Effector CD8-positive, alpha-beta T cell (primary cell): ENCODE data around the gene PDCD4.
"Not testable (repeated sequence)": the region's sequence is repeated elsewhere in the genome, so short reads cannot be mapped to it uniquely, and the experiment has no call there.

ENCODE experiments used
- DNase-seq: peaks from one replicate; lab custom pipeline; 2025; lab: John Stamatoyannopoulos, UW

PDCD4 gene

DNA sequence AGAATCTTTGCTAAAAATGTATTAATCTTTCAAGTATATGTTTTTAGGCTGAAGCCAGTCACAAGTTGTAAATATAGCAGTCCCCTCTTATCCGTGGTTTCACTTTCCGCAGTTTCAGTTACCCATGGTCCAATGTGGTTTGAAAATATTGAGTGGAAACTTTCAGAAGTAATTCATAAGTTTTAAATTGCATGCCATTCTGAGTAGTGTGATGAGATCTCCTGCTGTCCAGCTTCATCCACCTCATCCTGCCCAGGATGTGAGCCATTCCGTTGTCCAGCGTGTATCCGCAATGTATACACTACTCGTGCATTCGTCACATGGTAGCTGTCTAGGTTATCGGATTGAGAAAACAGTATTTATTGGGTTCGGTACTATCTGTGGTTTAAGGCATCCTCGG, 12.2 kb downstream of the PDCD4 start:
- DNase-seq = no peak

DNA sequence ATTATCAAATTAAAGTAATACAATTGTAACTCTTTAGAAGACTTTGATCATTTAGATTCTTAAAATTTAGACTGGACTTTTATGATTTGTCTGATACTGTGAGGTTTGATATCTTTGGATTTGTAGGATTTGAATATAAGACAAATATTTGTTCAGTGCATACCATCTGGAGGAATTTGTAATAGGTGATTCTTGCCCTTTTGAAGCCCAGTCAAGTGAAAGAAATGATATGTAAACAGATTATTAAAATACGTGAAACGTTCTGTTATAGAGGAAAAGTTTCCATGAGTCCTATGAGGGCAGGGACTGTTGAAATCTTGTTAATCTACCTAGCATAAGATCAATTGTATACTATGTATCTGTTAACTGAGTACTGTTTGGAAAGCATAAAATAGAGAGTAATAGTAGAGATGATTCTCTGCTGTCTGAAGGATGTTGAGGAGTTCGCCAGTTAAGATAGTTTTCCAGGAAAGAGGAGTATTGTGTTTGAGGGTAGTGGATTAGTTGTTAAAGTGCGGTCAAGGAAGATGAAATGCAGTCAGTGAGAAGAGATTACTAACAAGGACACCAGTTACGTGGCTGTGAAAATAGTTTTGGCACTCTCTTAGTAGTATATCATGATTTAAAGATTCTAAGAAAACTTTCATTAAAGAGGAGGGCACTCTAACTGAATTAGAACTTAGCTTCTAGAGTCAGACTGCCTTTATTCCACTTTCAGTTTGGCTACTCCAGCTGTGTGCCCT, 14.4 kb downstream of the PDCD4 start:
- DNase-seq = no peak

DNA sequence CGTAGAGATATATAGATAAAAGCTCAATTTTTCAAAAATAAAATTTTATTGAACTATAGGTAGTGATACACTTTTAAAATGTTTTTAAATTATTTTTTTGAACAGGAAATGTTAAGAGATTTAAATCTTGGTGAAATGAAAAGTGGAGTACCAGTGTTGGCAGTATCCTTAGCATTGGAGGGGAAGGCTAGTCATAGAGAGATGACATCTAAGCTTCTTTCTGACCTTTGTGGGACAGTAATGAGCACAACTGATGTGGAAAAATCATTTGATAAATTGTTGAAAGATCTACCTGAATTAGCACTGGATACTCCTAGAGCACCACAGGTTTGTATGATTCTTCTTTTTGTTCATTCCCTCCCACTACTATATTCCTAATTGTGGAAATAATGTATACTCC, 15.8 kb downstream of the PDCD4 start:
- DNase-seq = no peak

DNA sequence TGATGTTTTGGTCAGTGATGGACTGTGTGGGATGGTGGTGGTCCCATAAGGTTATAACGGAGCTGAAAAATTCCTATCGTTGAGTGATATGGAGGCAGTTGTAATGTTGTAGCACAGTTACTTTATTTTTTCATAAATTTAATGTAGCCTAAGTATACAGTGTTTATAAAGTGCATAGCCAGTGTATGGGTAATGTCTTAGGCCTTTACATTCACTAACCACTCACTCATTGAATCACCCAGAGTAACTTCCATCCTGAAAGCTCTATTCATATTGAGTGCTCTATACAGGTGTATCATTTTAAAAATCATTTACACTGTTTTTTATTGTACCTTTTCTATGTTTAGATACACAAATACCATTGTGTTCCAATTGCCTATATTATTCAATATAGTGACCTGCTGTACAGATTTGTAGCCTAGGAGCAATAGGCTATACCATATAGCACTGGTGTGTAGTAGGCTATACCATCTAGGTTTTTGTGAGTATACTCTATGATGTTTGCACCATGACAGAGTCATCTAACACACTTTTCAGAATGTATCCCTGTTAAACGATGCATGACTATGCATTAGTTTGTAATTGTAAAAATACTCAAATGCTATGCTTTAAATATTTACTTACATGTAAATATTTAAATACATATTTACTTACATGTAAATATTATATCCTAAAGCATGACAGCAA, 21.0 kb downstream of the PDCD4 start:
- DNase-seq = no peak

DNA sequence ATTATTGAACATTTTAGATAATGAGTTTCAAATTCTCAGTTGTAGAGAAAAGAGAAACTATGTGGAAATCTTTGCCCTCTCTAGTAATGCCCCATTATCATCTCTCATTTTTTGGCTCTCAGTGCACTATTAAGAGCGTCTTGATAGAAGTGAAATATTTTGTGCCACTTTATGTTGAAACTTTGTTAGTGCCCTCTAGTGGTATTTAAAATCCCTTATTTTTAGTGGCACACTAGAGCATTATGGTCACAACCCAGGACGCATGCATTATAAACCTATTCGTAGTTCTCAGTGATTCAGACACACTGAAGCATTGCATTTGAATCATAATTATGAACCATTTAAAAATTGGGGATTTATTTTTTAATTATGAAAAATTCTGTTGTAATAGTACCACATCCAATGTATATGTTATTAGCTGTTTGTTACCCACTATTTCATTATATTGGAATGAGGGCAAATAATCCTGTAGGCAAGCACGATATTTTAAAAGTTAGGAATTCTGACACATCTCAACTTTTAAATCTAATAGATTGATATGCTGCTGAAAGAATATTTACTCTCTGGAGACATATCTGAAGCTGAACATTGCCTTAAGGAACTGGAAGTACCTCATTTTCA, 21.9 kb downstream of the PDCD4 start:
- no peak for DNase-seq

DNA sequence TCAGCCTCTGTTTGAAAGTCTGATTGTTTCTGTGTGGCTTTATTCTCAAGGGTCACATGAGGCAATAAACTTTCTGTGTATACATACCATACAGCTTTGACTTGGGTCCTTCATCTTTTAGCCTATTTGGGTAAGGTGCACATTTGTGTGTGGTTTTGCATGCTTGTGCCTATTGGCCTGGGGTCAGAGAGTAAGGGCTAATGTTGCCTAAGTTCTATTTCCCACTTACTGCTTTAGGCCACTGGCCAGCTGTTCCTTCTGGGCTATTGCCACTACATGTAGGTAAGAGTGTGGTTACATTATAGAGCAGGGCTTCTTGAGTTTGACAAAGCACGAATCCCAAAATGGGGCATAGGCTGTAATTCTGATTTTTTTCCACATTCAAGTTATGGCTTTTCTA, 25.5 kb downstream of the PDCD4 start:
- no peak for DNase-seq

DNA sequence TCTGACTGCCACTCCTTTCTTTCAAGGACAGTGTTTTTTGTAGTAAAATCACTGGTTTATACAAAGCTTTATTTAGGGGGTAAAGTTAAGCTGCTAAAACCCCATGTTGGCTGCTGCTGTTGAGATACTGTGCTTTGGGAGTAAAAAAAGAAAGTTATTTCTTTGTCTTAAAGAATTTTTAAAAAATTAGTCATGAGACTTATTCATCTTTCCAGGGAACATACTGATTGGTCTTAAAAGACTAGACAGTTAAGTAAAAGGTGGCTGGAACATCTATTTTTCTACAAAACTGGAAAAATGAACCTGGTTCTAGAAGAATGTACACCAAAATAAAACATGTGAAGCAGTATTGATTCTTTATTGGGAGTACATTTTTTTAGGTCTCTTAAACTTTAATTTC, 26.7 kb downstream of the PDCD4 start:
- no peak for DNase-seq

DNA sequence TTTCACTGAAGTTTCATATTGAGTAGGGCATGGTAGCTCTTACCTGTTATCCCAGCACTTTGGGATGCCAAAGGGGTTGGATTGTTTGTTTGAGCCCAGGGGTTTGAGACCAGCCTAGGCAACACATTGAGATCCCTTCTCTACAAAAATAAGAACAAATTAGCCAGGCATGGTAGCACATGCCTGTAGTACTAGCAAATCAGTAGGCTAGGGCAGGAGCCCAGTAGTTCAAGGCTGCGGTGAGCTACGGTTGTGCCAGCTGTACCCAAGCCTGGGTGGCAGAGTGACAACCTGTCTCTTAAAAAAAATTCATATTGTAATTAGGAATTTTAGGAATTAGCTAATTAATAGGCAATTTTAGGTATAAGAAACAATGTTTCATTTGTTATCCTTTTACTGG, 29.3 kb downstream of the PDCD4 start:
- no peak for DNase-seq

DNA sequence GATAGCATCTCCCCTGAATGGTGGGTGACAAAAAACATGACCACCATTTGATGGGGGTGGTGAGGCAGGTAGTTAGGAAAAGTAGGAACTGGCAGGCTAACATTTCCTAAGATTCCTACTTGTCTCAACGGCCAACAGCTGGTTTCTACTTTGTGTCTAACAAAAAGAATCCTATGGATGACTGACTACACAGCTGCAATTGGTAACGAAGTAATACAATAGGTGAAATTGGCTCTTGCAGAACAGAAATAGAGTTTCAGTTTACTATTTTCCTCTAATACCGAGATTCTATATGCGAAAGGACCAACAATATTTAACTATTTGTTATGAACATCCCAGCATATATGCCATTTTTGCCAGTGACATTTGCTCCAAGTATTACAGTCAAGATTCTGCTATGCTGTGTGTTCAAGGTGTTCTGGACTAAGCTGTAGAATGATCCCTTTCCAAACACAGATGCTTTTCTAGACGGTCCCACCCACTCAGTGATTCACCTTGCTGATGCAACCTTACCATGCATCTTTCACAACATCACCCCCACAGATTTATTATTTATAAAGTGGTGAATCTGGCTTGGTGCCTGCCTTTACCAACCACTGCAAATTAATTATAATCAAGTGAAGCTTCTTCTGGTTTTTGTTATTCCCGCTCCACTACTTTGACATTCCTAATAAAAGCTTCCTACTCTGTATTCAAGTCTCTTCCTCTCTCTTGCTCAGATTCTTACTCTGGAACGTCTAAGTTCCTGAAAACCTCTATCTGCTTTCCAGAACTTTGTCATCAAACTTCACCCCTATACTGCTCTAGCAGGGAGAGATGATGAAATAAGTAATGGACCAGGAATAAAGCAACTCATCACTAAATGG, 30.5 kb downstream of the PDCD4 start:
- DNase-seq = no peak

DNA sequence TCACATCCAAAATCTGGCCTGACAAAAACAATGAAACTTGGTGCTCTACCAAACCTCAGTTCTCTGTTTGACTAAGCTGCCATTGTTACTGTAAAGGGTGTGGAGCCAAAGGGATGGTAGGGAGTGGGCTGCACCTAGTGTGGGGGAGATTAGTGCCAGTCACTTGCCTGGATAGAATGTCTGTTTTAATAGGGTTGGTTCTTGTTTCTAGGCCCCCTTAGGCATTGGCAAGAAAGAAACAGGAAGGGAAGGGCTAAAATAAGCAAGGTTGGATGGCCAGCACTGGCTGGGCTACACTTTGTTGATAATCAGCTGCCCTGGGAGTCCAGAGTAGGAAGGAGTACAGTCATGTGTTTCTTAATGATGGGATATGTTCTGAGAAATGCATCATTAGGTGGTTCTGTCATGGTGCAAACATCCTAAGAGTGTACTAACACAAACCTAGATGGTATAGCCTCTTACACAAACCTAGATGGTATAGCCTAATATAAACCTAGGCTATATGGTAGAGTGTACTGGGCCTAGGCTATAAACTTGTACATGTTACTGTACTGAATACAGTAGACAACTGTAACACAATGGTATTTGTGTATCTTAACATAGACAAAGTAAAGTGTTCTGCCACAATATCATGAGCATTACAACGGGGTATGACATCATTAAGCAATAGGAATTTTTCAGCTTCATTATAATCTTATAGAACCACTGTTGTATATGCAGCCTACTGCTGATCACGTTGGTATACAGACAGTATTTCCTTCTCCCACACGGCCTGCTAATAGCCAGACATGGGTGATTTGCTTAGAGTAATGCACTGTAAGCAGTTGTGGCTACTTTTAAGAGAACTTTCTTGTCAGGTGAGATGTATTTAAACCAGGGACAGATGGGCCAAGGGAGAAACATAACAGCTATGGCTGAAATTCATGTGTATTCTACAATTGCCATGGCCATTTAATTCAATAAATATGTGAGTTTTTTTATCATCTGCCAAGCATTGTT, 31.9 kb downstream of the PDCD4 start:
- DNase-seq = no peak

DNA sequence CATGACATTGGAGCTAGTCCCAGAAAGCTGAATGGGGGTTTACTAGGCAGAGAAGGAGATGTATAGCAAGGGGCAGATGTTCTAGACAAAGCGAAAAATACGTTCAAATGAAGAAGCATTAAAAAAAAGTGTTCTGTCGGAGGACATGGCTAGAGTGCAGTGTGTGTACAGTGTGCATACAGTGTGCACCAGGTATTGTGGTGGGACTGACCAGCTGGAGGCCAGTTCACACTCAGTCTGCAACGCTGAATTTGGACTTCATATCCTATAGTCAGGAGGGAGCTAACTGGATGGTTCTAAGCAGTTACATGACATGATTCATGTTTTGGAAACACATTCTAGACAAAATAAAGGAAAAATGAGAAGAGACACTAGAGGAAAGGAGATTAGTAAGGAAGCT, 38.4 kb downstream of the PDCD4 start:
- DNase-seq = no peak

DNA sequence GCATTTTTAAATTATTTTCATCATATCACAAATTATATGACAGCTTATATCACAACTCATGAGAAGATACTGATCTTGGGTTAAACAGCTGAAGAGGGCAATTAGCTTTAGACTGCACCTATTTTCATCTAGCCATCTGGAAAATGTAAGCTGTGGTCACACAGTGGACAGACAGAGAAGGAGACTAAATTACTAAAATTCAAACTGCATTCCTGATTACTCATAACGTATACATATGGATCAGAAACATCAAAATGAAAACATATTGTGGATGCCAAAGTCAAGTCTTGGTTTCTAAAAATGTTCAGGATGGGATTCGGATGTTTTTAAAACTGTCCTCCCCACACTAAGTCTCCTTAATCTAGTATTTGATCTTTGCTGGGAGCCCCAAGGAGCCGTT, 40.6 kb downstream of the PDCD4 start:
- DNase-seq = no peak

DNA sequence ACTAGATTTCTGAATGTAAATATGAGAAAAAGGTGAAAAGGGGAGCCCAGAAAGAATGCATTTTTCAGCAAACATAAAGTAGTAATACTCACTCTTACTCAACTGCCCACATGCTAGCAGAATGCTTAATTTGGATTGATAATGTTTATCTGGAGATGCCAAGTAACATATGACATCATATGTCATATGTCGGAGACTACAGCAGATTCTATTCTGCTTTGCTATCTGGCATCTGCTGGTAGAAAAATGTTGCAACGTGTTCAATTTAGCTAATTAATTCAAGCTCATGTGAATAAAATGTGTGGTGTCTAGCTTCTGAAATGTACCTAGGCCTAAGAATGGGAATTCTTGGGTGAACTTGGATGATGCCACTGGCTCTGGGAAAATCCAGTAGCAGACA, 42.7 kb downstream of the PDCD4 start:
- no peak for DNase-seq

DNA sequence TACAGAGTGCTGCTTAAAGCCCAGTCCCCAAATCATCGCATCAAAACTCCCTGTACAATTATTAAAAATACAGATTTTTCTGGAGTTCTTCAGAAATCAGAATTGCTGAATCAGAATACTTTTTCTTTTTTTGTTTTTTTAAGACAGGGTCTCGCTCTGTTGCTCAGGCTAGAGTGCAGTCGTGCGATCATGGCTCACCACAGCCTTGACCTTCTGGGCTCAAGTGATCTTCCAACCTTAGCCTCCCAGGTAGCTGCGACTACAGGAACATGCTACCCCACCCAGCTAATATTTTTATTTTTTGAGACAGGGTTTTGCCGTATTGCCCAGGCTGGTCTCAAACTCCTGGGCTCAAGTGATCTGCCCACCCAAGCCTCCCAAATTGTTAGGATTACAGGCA, 43.3 kb downstream of the PDCD4 start:
- DNase-seq = no peak

DNA sequence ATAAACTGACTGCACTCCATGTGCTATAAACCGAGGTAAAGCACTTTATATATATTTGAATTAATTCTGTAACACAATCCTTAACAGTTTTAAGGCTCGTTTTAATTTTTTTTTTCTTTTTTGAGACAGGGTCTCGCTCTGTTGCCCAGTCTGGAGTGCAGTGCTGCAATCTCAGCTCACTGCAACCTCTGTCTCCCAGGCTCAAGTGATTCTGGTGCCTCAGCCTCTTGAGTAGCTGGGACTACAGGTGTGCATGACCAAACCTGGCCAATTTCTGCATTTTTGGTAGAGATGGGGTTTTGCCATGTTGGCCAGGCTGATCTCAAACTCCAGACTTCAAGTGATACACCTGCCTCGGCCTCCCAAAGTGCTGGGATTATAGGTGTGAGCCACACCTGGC, 43.9 kb downstream of the PDCD4 start:
- not testable (repeated sequence) for DNase-seq

DNA sequence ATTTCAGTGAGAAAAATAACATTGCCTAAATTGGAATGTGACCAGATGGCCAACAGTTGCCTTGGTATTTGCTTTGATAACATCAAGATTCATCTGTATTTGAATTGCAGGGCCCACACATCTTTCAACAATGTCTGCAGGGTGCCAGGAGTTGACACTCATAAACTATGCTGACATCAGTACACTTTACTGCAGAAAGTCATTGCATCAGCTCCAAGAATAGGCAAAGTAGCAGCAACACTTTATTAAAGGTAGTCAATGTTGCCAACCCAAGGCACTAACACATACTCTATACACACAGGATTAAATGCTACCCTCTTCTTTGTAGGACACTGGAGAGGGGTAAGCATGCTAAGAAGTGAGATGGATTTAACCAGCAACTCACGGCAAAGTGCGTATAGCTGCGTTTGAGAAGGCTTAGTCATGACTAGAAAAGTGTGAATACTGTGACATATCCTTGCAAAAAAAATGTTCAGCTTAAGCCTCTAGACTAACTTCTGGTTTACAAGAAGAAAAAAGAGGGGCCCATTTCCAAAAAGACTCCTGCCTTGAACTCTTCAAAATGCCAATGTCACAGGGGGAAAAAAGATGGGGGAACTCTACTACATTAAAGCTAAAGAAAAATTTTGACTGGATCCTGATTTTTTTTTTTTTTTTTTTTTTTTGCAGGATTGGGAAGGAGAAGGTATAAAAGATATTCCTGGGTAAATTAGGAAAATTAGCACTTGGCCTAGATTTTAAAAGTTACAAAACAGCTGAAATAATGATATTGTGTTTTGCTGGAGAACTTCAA, 45.0 kb downstream of the PDCD4 start:
- DNase-seq = no peak

DNA sequence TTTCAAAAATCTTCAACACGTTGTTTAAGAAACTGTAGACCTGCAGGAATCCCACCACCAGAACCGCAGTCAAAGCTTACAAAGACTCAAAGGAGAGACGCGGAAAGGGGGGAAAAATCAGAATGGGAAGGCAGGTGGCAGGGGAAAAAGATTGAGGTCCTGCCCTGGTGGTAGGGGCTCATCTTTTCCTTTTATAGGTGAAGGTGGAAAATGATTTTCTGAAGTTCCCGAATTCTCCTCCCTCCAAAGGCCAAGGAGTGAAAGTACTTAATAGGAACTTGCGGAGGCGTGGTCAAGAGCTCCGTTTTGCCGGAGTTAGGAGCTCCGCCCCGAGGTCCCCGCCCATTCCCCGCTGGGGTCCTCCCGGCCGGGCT, 46.5 kb downstream of the PDCD4 start:
- peak; percentile 70 for DNase-seq

DNA sequence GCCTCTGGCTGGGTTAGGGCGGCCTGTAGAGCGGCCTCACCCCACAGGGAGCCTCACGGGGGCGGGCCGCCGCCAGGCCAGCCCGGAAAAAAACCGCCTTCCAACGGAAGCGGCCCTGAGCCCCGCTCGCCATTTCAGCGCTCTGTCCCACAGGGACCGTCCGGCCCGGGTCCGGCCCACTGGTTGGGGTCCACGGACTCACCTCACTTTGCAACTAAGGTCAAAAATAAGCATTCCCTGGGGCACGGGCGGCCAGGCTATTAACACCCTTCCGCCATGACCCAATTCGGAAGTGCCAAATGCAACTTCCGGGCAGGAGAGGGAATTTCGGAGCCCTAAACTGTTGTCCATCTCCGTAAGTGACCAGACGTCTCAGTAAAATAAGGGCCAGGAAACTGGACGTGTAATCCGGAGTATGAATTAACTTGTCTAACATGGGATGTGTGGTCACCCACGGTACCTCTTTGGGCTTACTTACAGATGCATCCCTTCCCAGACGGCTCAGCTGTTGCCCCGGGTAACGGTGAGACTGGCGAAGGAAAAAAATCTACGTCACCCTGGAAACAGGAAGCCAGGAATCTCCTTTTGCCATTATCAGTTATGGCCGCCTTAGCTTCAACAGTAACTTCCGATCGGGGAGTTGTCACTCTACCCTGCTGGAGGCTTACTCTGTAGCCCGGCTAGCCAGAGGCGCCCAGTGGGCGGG, 47.1 kb downstream of the PDCD4 start, which contains the start of gene BBIP1:
TSS of gene BBIP1 (minus strand) at position 538 of the 706 bp plus-strand sequence. CDS start 1,023 bp downstream, outside the sequence.
- DNase-seq = no peak

DNA sequence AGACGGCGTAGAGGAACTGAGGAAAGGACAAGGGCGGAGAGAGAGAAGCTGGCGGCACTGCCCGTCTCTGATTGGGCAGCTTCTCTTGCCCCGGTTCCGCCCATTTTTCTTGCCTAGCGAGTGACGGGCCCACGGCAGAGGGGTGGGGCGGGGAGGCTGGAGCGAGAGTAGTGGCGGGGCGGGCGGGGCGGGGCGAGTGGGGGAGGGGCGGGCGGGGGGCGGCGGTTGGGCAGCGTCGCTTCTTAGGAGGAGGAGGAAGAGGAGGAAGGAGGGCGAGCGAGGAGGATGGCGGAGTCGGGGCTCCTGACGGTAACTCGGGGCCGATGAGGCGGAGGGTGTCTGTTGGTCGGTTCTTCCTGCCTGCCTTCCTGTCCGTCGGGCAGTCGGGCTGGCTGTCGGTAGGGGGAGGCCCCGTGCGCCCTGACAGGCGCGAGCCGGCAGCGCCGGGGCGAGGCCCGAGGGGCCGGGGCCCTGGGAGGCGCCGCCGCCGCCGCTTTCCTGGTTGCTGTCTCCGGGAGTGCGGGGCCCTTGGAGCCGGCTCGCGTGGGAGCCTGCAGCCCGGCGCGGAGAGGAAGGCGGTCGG, 47.7 kb downstream of the PDCD4 start, which contains the start of gene SHOC2:
TSS of gene SHOC2 (plus strand) at position 256 of the 583 bp plus-strand sequence. CDS start 44,755 bp downstream, outside the sequence.
- DNase-seq = peak; percentile 96
